SU-DHL-6 (cell line): Measurements from ENCODE around the gene EEFSEC.

Experiments used
- H2AFZ ChIP-seq: fragments of 200-600 bp; sonication (generic); 2 replicates; pipeline ENCODE4 v1.6.1; 2014; ENCODE audit warnings: low read depth, mild to moderate bottlenecking, moderate library complexity, mixed read lengths, antibody characterized with exemption, low read length; ENCODE audit not compliant: severe bottlenecking
- H3F3A ChIP-seq: fragments of 200-600 bp; shearing (Covaris generic); 2 replicates; pipeline ENCODE4 v1.6.0; 2016; ENCODE audit warnings: antibody characterized with exemption, mild to moderate bottlenecking; ENCODE audit not compliant: insufficient read depth
- H3K27ac ChIP-seq: fragments of 200-600 bp; sonication (generic); 2 replicates; pipeline ENCODE4 v1.5.1; 2016; ENCODE audit warnings: low read depth, mild to moderate bottlenecking, low read length, moderate library complexity, mixed read lengths
- H3K27me3 ChIP-seq: fragments of 200-600 bp; sonication (generic), shearing (Covaris generic); 2 replicates; pipeline ENCODE4 v1.6.0; 2014; ENCODE audit warnings: mild to moderate bottlenecking, low read length
- H3K36me3 ChIP-seq: fragments of 200-600 bp; sonication (generic); 2 replicates; pipeline ENCODE4 v1.6.1; 2014; ENCODE audit warnings: mild to moderate bottlenecking, low read length, mixed read lengths
- H3K4me2 ChIP-seq: fragments of 300-600, 200-600 bp; shearing (Covaris generic), sonication (generic); 2 replicates; pipeline ENCODE4 v1.6.0; 2014; ENCODE audit warnings: low read length, low read depth, mild to moderate bottlenecking; ENCODE audit not compliant: poor library complexity, severe bottlenecking
- H3K4me3 ChIP-seq: fragments of 200-600 bp; sonication (generic); 2 replicates; pipeline ENCODE4 v1.5.1; 2014; ENCODE audit warnings: antibody characterized with exemption, low read length, mild to moderate bottlenecking, mixed read lengths; ENCODE audit not compliant: insufficient read depth, poor library complexity, severe bottlenecking
- H3K79me2 ChIP-seq: fragments of 200-600 bp; sonication (generic); 2 replicates; pipeline ENCODE4 v1.6.1; 2014; ENCODE audit warnings: mild to moderate bottlenecking, low read length, moderate library complexity; ENCODE audit not compliant: insufficient read depth
- H3K9ac ChIP-seq: fragments of 200-600 bp; sonication (generic); 2 replicates; pipeline ENCODE4 v1.7.0; 2014; ENCODE audit warnings: mild to moderate bottlenecking, low read length
- H3K9me2 ChIP-seq: fragments of 200-600 bp; sonication (generic); replicated peaks from 2 replicates; pipeline ENCODE4 v1.6.1; 2014; ENCODE audit warnings: low read length; ENCODE audit not compliant: insufficient read depth
- H3K9me3 ChIP-seq: fragments of 200-600 bp; sonication (generic); 2 replicates; pipeline ENCODE4 v1.6.1; 2014; ENCODE audit warnings: low read length, mixed read lengths; ENCODE audit not compliant: insufficient read depth
- H4K20me1 ChIP-seq: fragments of 200-600 bp; sonication (generic); 2 replicates; pipeline ENCODE4 v1.6.1; 2014; ENCODE audit warnings: low read depth, mild to moderate bottlenecking, antibody characterized with exemption, low read length, moderate library complexity, mixed read lengths
- CTCF ChIP-seq: fragments of 200-600 bp; sonication (generic); IDR thresholded peaks from one replicate; pipeline ENCODE4 v1.5.1; 2017; ENCODE audit warnings: antibody characterized with exemption, mild to moderate bottlenecking, low read length, moderate library complexity; ENCODE audit not compliant: insufficient read depth, poor library complexity, severe bottlenecking
- EZH2phosphoT487 ChIP-seq: fragments of 200-600 bp; sonication (generic), shearing (Covaris generic); conservative IDR thresholded peaks from 2 replicates; pipeline ENCODE4 v1.6.1; 2018; ENCODE audit warnings: mild to moderate bottlenecking, antibody characterized with exemption, low read length, moderate library complexity, mixed read lengths

EEFSEC gene

GRCh38 chr3:128163432-128163831 is 10.2 kb downstream of the EEFSEC start:
- Histone ChIP-seq H3K27ac (no peak overlapping the region), H3F3A (no peaks in the 10 kb centered on the region), H3K36me3 (no peaks in the 10 kb centered on the region)

GRCh38 chr3:128166971-128167453 is 13.7 kb downstream of the EEFSEC start:
- H2AFZ ChIP-seq = no peak overlapping the region
- H3K9me3 ChIP-seq = no peaks in the 10 kb centered on the region
- no peaks in the 10 kb centered on the region for H3K9me2 ChIP-seq
- TF ChIP-seq CTCF (no peak), EZH2phosphoT487 (no peak)
- no peaks in the 10 kb centered on the region; the same call in 1 of the 2 replicates for H4K20me1 ChIP-seq
- H3K4me2 ChIP-seq = no peak overlapping the region
- H3K79me2 ChIP-seq = peaks cover 39% of the 10 kb centered on the region
- no peaks in the 10 kb centered on the region for H3F3A ChIP-seq
- H3K9ac ChIP-seq = no peak overlapping the region
- no peaks in the 10 kb centered on the region for H3K27me3 ChIP-seq
- H3K36me3 ChIP-seq = no peaks in the 10 kb centered on the region
- no peak overlapping the region for H3K27ac ChIP-seq
- no peak overlapping the region for H3K4me3 ChIP-seq

More at GRCh38 chr3:128163432-128163831, 10.2 kb downstream of the EEFSEC start:
- Histone ChIP-seq H3K9me2 (no peaks in the 10 kb centered on the region), H3K79me2 (peaks cover 43% of the 10 kb centered on the region), H2AFZ (no peak overlapping the region), H3K4me3 (no peak overlapping the region), H4K20me1 (no peaks in the 10 kb centered on the region; the same call in 1 of the 2 replicates), H3K27me3 (no peaks in the 10 kb centered on the region), H3K9me3 (no peaks in the 10 kb centered on the region), H3K9ac (no peak overlapping the region), H3K4me2 (no peak overlapping the region)
- TF ChIP-seq EZH2phosphoT487 = no peak
- no peak for TF ChIP-seq CTCF

GRCh38 chr3:128167646-128167972 is 14.3 kb downstream of the EEFSEC start:
- Histone ChIP-seq H3F3A (no peaks in the 10 kb centered on the region), H3K9me3 (no peaks in the 10 kb centered on the region), H3K4me2 (no peak overlapping the region), H3K9me2 (no peaks in the 10 kb centered on the region), H3K9ac (no peak overlapping the region), H3K27me3 (no peaks in the 10 kb centered on the region), H4K20me1 (no peaks in the 10 kb centered on the region; the same call in 1 of the 2 replicates), H3K27ac (no peak overlapping the region), H3K4me3 (no peak overlapping the region), H3K79me2 (peaks cover 39% of the 10 kb centered on the region), H3K36me3 (no peaks in the 10 kb centered on the region), H2AFZ (no peak overlapping the region)
- no peak for TF ChIP-seq CTCF
- no peak for TF ChIP-seq EZH2phosphoT487
